DMS 273 (cell line): Measurements from ENCODE around the gene VPS13D.

ENCODE experiments used
- DNase-seq: peaks from one replicate; lab custom pipeline; 2025; ENCODE audit not compliant: unreplicated experiment; lab: John Stamatoyannopoulos, UW

Gene VPS13D, protein sequence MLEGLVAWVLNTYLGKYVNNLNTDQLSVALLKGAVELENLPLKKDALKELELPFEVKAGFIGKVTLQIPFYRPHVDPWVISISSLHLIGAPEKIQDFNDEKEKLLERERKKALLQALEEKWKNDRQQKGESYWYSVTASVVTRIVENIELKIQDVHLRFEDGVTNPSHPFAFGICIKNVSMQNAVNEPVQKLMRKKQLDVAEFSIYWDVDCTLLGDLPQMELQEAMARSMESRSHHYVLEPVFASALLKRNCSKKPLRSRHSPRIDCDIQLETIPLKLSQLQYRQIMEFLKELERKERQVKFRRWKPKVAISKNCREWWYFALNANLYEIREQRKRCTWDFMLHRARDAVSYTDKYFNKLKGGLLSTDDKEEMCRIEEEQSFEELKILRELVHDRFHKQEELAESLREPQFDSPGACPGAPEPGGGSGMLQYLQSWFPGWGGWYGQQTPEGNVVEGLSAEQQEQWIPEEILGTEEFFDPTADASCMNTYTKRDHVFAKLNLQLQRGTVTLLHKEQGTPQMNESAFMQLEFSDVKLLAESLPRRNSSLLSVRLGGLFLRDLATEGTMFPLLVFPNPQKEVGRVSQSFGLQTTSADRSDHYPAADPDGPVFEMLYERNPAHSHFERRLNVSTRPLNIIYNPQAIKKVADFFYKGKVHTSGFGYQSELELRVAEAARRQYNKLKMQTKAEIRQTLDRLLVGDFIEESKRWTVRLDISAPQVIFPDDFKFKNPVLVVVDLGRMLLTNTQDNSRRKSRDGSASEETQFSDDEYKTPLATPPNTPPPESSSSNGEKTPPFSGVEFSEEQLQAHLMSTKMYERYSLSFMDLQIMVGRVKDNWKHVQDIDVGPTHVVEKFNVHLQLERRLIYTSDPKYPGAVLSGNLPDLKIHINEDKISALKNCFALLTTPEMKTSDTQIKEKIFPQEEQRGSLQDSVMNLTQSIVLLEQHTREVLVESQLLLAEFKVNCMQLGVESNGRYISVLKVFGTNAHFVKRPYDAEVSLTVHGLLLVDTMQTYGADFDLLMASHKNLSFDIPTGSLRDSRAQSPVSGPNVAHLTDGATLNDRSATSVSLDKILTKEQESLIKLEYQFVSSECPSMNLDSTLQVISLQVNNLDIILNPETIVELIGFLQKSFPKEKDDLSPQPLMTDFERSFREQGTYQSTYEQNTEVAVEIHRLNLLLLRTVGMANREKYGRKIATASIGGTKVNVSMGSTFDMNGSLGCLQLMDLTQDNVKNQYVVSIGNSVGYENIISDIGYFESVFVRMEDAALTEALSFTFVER (N-terminal part only)

DNA sequence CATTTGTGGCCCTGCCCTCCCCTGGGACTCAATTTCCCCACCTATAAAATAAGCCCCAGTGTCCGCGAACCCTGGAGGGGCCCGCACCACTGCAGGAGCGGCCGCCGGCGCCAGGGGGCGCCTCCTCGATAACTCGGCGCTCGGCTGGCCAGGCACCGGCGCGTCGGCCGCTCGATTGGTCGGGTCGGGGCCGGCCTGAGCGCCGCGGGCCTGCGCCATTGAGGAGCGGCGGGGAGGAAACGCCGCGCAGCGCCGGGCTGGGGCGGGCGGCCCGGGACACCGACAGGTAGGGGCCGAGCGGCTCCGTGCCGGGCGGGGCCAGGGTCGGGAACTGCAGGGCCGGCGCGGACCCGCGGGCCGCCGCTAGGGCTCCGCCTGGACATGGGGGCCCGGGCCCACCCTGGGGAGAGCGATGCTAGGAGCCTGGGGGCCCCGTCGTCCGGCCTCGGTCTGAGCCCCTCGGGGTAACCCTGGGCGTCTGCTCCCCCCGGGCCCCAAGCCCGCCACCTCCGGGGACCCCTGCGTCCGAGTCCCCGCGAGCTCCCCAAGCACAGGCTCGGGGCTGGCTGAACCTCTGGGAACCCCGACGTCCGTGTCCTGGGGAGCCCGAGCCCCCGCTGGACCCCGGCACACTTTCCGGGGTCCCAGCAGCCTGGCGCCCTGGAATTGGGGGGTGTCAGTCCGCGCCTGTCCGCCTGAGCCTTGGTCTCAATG is at the start of gene VPS13D:
VPS13D (plus strand) TSS at position 196 of the 714 bp plus-strand sequence. CDS start 4,237 bp downstream, outside the sequence.
- DNase-seq = peak; percentile 94

DNA sequence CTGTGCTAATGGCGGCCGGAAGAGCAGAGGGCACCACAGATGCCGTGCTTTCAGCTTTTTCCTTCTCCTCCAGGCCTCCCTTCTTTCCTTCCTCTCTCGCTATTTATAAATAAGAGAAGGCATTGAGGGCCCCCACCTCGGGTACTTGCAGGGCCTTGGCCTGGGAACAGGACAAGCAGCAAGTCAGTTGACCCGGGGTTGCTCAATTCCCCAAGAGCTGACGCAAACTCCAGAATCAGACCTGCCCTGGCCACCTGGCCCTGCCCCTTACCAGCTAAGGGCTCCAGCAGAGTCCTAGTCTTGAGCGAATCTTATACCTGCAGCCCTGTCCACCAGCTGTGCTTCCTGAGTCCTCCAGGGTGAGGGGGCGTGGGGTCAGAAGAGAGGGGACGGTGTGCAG is 49.5 kb upstream of the VPS13D start:
- no peak for DNase-seq

DNA sequence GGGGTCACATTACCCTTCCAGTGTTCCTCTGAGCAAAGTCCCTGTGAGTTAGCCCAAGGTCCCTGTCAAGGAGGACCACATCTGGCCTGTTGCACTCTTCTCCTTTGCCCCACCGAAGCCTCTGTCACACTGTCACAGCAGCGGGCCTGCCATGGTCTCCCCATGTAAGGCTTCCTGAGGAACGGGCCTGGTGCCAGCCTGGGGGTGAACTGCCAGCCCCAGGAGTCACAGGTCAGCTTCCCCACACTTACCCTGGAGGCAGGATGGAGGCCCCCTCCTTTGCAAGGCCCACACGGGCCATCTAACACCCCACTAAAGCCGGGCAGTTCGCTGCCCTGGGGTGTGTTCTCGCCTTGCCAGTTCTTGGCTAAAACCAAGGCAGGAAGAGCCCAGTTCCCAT is 48.9 kb upstream of the VPS13D start:
- no peak for DNase-seq

DNA sequence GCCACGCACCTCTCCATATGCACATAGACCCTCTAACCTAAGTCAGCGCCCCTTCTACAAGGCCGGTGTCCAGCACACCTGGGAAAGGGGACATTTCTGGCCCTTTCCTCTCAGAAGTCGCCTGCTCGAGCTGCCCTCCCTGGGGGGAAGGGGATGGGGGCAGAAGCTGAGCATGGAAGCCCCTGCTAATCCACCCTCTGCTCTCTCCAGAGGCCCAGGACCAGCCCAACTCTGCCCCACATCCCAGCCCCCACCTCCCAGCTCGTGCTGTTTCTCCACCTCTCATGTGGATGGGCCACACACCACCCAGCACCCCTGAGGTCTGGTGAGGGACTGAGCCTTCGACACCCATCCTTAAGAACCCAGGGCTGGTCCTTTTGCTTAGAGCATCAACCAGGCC is 48.3 kb upstream of the VPS13D start:
- no peak for DNase-seq

DNA sequence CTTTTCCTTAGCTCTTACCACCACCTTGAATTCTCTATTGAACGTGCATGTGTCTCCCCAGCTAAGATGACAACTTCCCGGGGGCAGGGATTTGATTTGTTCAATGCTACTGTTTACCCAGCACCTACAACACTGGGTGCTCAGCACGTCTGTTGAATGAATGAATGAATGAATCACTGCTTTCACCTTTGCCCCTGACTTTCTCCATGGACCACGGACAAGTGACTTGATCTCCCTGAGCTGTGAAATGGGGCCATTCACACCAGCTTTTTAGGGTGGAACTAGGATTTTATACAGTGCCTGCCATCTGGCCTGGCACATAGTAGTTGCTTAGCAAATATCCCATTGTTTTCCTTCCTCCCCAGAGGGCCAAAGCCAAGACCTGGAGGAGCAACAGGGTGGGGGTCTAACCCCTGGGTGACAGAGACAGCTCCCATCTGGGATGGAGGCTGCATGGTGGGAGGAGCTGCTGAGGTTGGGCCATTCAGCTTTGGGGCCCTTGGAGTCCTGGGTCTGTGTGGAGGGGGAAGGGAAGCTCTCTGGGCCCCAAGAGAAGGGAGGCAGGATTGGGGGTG is 47.3 kb upstream of the VPS13D start:
- no peak for DNase-seq

DNA sequence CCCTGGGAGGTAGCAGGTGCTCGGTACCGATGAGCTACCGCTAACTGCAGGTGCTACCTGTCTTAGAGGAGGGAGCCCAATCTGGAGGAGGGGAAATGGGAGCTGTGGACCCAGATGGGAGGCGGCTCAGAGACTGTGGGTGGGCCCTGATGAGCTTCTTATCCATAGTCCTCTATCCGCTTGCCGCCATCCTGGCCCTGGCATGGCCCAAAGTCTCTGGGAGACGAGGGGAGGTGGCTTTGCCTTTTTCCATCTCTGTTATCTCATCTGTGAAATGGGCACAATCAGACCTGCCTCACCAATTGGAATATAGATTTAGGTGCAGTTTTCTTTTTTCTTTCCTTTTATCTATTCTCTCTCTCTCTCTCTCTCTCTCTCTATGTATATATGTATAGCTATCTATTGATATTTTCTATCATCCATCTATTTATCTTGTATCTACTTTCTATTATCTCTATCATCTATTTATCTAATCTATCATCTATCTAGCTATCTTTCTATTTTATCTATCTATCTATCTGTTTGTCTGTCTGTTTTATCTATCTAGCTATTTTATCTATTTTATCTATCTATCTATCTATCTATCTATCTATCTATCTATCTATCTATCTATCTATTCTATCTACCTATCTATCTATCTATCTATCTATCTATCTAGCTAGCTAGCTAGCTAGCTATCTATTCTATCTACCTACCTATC is 46.6 kb upstream of the VPS13D start:
- no peak for DNase-seq

DNA sequence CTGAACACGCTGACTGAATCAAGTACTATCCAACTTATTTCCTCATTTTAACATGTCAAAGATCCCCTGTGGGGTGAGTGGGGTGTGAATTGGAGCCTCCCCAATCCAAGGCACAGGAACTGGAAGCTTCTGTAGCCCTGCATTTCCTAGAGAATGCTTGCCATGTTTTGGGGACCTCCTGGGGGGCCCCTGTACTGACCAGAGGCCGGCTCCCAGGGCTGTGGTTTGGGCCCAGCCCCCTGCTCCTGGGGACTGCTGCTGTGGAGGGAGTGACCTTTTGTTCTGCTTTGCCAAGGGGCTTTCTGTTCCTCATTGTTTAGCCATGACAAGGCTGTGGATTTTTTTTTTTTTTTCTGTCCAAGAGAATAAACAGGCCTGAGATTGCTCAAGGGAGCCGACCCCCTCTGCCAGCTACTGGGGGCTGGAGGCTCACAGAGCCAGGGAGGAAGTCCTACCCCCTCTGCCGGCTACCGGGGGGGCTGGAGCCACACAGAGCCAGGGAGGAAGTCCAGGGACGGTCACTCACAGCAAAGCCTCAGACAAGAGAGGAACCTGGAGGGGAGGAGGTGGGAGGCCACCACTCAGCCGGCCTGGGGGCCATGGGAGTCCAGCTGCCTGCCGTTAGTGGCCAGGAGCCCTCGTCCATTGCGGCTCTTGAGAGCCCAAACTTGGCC is 45.7 kb upstream of the VPS13D start:
- no peak for DNase-seq

DNA sequence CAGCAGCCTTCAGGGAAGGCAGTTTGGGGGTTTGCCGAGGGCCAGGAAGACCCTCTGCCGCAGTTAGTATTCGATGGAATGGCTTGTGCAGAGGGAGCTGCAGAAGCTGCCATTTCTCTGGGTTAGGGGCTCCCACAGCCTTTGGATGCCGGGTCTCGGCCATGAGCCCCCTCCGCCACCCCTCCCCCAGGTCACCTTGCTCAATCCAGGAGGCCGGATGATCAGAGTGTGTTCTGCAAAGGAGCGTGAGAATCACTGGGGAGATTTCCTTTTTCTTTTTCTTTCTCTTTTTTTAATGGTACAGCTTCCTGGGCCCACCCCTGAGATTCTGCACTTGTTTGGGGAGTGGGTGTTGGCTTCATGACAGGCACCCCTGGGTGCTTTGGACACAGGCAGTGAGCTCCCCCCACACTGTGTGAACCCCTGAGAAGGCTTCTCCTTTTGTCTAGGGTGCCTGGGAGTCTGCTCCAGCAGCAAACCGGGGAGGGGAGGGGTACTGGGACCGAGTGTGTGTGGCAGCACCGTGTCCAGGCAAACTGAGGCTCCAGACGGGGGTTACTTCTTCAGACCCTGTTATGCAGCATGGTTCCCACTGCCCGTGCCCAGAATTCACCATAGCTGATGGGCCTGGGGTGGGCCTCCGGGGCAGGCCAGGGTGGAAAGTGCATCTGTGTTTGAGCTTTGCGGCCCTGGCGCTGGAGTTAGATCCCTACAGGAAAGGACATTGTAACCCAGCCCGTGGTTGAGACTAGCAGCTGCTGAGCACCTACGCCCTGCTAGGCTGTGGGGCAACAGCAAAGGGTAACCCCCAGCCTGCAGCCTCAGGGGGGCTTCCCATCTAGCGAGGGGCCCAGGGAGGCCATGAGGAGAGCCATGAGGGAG is 44.6 kb upstream of the VPS13D start:
- no peak for DNase-seq

DNA sequence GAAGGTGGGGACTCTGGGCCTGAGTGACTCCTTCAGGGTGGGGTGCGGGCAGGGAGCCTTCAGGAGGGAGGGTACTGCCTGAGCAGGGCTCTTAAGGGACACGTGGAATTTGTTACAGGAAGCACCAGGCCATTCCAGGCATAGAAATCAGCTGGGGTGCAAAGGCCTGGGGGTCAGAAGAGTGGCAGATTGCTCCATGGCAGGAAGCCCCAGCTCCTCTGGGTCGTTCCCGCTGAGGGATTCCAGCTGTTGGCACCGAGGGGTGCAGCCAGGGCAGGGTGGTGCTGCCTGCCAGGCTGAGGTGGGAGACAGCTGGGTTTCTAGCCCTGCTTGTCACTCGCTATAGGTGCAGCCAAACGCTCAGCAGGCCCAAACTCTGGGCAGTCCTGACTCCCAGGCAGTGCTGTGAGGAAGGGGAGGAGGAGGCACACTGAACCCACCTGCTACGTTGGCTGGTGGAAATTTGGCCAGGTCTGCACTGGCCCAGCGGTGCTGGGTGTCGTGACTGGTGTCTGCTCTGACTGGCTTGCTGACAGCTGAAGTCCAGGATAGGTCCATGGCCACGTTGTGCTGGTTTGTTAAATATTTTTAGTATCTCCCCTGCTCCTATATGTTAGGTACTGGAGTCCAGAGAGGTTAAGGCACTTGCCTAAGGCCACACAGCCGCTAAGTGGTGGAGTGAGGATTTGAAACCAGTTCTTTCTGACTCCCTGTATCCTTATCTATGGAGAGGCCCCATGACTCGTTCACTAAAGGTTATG is 43.7 kb upstream of the VPS13D start:
- no peak for DNase-seq

DNA sequence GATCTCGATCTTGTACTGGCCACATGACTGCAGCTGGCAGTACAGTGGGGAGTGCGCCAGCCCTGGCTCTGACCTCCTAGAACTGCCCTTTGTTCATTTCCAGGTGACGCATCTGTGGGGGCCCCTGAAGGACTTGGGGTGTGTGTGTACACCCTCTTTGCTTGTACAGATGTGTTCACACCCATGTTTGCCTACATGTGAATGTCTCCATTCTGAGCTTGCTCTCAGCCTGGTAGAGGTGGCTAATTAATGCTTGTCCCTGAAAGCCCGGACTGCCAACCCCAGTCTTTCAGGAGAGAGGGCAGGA is 43.2 kb upstream of the VPS13D start:
- no peak for DNase-seq

DNA sequence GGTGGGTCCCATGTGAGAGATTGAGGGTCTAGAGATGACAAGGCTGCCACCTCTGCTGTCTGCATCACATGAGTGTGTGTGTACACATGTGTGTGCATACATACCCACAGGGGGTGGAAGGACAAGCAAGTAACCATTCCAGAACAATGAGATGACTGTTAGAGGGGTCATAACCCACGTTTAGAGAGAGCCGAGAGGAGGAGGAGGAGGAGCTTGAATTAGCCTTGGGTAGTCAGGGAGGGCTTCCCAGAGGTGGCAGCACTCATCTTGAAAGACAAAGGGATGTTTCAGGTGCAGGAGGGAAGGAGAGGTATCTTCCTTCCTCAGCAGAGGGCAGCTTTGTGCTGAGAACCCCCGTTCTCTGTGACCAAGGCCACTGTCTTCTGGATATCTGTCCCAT is 41.7 kb upstream of the VPS13D start:
- no peak for DNase-seq

DNA sequence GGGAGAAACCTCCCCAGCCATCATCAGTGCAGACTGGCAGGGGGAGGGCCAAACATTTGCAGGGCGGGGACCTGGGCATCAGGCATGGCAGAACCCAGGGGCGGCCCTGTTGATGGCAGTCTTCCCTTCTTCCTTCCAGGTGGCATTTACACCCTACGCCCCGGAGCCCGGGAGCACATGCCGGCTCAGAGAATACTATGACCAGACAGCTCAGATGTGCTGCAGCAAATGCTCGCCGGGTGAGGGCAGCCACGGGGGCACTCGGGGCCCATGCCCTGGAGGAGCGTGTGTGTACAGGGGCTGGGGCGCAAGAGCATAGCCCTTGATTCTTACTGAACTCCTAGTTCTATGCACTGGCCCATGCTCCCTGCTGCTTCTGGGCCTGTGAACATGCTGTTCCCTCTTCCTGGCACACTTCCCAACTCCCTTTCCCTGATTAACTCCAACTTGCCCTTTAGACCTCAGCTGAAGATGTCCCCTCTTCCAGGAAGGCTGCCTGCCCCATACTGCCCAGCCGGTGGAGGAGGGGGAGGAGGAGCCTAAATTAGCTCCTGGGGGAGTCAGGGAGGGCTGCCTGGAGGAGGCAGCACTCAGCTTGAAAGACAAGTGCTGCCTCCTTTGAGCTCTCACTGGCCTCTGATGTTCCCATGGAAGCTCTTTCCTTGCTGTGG is 41.0 kb upstream of the VPS13D start:
- DNase-seq = no peak

DNA sequence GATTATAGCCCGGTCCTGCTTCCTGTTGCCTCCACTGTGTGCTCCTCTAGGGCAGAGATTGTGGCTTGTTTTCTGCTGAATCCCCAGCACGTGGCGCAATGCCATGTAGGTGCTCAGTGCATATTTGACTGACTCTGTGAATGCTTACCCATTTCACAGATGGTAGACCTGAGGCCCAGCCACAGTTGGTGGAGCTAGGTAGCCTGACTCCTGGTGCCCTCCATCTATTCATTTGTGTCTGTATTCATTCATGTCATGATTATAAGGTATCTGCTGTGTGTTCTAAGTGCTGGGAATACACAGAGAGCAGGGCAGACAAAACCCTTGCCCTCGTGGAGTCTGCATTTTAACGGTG is 40.5 kb upstream of the VPS13D start:
- DNase-seq = no peak

DNA sequence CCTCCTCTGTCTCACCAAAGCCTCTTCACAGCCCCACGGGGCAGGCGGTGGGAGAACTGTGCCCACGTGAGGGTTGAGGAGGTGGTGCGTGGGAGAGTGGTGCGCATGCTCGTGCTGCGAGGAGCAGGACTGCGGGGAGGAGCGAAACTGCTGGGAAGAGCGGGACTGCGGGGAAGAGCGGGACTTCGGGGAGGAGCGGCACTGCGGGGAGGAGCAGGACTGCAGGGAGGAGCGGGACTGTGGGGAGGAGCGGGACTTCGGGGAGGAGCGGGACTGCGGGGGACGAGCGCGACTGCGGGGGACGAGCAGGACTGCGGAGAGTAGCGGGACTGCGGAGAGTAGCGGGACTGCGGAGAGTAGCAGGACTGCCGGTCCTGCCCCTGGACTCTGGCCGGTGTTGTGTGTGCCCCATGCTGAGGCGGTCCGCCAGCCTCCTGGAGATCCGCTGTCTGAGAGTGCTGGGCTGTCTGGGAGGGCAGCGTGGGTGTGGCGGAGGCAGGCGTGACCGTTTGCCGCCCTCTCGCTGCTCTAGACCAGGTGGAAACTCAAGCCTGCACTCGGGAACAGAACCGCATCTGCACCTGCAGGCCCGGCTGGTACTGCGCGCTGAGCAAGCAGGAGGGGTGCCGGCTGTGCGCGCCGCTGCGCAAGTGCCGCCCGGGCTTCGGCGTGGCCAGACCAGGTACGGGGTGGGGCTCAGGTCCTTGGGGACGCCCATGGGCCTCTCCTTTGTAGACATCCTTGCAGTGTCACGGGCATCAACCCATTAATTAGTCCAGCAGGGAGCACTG is 38.4 kb upstream of the VPS13D start:
- no peak for DNase-seq

DNA sequence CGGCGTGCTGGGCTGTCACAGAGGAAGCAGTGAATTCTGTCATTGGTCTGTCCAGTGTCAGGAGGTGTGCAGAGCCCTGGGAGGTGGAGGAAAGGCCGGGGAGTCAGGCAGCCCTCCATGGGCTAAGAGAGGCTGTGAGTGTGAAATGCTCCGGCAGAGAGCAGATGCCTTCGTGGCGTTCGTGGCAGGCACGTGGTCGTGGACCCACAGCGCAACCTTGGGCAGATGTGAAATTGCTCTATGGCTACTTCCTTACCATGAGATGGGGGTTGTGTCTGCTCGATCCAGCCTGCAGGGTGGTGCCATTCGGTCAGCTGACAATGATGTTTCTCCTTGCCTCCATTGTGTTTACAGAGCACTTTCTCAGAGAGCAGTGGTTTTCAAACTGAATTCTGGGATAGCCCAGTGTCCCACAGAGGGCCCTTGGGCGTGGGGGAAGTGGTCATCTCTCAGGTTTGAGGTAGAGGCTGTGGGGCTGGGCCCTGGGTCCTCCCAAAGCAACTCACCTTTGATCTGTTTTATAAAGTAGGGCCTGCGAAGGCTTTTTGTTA is 35.1 kb upstream of the VPS13D start:
- no peak for DNase-seq

DNA sequence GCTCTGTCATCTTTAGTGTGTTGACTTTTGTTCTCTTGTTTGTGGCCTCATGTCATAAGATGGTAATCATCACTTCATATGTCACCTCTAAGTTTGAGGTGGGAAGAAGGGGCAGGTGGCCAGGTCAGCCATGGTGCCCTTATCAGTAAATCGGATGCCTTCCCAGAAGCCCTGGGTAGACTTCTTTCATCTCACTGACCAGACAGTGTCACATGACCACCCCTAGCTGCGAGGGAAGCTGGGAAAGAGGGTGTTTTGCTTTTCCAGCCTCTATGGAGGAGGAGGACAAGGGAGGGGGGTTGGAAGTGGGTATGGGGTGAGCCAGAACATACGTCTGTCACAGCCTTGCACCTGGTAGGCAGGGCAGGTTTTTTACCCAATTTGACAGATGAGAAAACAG is 34.4 kb upstream of the VPS13D start:
- no peak for DNase-seq
